BLaER1 (cell line): Measurements from ENCODE around the gene ANAPC5.
"Not testable (repeated sequence)": the region's sequence is repeated elsewhere in the genome, so short reads cannot be mapped to it uniquely, and the experiment has no call there.

Source experiments
- H3K27ac ChIP-seq: shearing (Covaris generic); formaldehyde crosslinking; 2 replicates; pipeline ENCODE4 v1.8.1; 2022
- H3K27me3 ChIP-seq: shearing (Covaris generic); formaldehyde crosslinking; 2 replicates; pipeline ENCODE4 v1.8.1; 2022
- H3K36me3 ChIP-seq: shearing (Covaris generic); formaldehyde crosslinking; 2 replicates; pipeline ENCODE4 v1.8.1; 2022
- H3K4me1 ChIP-seq: shearing (Covaris generic); formaldehyde crosslinking; 2 replicates; pipeline ENCODE4 v1.8.1; 2022
- H3K4me2 ChIP-seq: shearing (Covaris generic); formaldehyde crosslinking; 2 replicates; pipeline ENCODE4 v1.8.1; 2022
- H3K4me3 ChIP-seq: shearing (Covaris generic); formaldehyde crosslinking; 2 replicates; pipeline ENCODE4 v1.8.1; 2022
- H3K9ac ChIP-seq: shearing (Covaris generic); formaldehyde crosslinking; 2 replicates; pipeline ENCODE4 v1.8.1; 2022
- H3K9me3 ChIP-seq: shearing (Covaris generic); formaldehyde crosslinking; 2 replicates; pipeline ENCODE4 v1.8.1; 2022
- H4K20me1 ChIP-seq: shearing (Covaris generic); formaldehyde crosslinking; 2 replicates; pipeline ENCODE4 v1.8.1; 2022
- Cebpa-rat ChIP-seq: shearing (Covaris generic); IDR thresholded peaks from 2 replicates; pipeline ENCODE4 v1.8.1; 2022

ANAPC5 gene

GRCh38 chr12:121388421-121388981 is 36.3 kb upstream of the ANAPC5 start:
- H3K9me3 ChIP-seq = no peaks in the 10 kb centered on the region
- H3K4me3 ChIP-seq = no peak overlapping the region
- H3K27me3 ChIP-seq = no peaks in the 10 kb centered on the region
- no peak overlapping the region for H3K4me2 ChIP-seq
- no peaks in the 10 kb centered on the region for H3K4me1 ChIP-seq
- no peak for TF ChIP-seq Cebpa-rat
- no peaks in the 10 kb centered on the region for H4K20me1 ChIP-seq
- no peaks in the 10 kb centered on the region for H3K36me3 ChIP-seq
- no peak overlapping the region for H3K9ac ChIP-seq
- no peak overlapping the region for H3K27ac ChIP-seq

GRCh38 chr12:121384891-121385290 is 32.7 kb upstream of the ANAPC5 start:
- not testable (repeated sequence) for H3K4me2 ChIP-seq, H3K9me3 ChIP-seq, H4K20me1 ChIP-seq, H3K9ac ChIP-seq, H3K27me3 ChIP-seq, H3K36me3 ChIP-seq, H3K27ac ChIP-seq, H3K4me3 ChIP-seq, H3K4me1 ChIP-seq

DNA sequence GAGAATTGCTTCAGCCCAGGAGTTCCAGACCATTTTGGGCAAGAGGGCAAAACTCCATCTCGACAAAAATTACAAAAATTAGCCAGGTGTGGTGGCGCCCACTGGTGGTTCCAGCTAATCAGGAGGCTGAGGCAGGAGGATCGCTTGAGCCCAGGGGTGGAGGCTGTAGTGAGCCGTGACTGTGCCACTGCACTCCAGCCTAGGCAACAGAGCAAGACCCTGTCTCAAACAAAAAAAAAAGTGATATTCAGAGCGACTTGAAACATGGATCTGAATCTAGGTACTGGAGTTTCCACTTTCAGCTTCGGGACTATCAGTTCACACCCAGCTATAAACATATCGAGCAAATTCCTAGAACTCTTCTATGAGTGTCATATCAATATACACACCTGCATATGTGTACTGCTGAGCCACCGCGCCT is 31.4 kb upstream of the ANAPC5 start:
- H3K9ac ChIP-seq = no peak overlapping the region
- H3K27ac ChIP-seq = no peak overlapping the region
- H3K27me3 ChIP-seq = no peaks in the 10 kb centered on the region
- no peak overlapping the region for H3K4me2 ChIP-seq
- H3K4me3 ChIP-seq = no peak overlapping the region
- no peak for TF ChIP-seq Cebpa-rat
- no peaks in the 10 kb centered on the region for H4K20me1 ChIP-seq
- H3K9me3 ChIP-seq = no peaks in the 10 kb centered on the region
- H3K36me3 ChIP-seq = no peaks in the 10 kb centered on the region
- no peaks in the 10 kb centered on the region for H3K4me1 ChIP-seq

GRCh38 chr12:121379945-121380344 is 27.7 kb upstream of the ANAPC5 start:
- H3K27me3 ChIP-seq = no peaks in the 10 kb centered on the region
- H3K9me3 ChIP-seq = peaks cover 5% of the 10 kb centered on the region; the same call in 1 of the 2 replicates
- H3K4me3 ChIP-seq = no peak overlapping the region
- no peaks in the 10 kb centered on the region for H3K4me1 ChIP-seq
- H3K36me3 ChIP-seq = no peaks in the 10 kb centered on the region
- no peak for TF ChIP-seq Cebpa-rat
- no peak overlapping the region for H3K9ac ChIP-seq
- H4K20me1 ChIP-seq = no peaks in the 10 kb centered on the region
- H3K27ac ChIP-seq = no peak overlapping the region
- no peak overlapping the region for H3K4me2 ChIP-seq

DNA sequence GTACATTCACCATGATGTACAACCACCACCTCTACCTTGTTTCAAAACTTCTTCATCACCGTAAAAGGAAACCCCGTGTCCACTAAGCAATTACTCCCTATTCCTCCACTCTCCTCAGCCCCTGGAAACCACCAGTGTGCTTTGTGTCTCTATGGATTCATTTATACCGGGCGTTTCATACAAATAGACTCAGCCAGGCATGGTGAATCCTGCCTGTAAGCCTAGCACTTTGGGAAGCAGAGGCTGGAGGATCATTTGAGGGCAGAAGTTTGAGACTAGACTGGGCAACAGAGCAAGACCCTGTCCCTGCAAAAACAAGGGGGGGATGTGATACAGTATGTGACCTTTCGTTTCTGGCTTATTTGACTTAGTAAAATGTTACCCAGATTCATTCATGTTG is 26.5 kb upstream of the ANAPC5 start:
- Histone ChIP-seq H3K27me3 (no peaks in the 10 kb centered on the region), H3K4me3 (no peak overlapping the region), H3K9me3 (peaks cover 7% of the 10 kb centered on the region; the same call in 1 of the 2 replicates), H4K20me1 (no peaks in the 10 kb centered on the region), H3K4me1 (no peaks in the 10 kb centered on the region), H3K36me3 (no peaks in the 10 kb centered on the region), H3K27ac (no peak overlapping the region), H3K4me2 (no peak overlapping the region), H3K9ac (no peak overlapping the region)
- no peak for TF ChIP-seq Cebpa-rat

DNA sequence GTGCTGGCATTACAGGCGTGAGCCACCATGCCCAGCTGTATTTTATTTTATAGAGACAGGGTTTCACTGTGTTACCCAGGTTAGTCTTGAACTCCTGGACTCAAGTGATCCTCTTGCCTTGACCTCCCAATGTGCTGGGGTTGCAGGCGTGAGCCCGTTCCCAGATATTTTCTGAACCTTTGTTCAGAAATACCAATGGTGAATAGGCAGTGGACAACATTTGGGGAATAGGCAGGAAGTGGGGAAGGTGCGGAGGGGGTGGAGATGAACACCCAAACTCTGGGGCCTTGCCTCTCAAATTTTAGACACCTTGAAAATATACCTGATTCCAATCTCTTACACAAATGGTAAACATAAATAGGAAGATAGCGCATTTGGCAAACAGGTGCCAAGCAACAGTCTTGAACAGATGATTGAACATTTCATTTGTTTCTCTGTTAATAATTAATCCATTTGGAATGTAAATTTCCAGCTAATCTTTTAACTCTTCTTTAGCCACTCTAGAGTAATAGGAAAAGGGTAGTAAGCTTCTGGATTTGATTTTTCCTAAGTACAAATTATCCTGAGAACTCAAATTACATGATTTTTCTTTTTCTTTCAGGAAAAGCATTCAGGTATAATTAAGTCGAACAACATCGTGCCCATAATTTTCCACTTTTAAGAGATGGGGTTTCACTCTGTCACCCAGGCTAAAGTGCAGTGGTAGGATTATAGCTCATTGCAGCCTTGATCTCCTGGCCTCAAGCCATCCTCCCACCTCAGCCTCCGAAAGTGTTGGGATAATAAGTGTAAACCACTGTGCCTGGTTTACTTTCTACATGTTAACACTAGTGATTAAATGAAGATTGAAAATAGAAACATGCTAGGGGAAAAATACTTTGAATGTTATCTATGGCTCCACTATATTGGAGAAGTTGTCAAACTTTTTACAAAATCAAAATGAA is 24.8 kb upstream of the ANAPC5 start:
- Histone ChIP-seq H3K4me1 (no peaks in the 10 kb centered on the region), H3K9me3 (peaks cover 7% of the 10 kb centered on the region; the same call in 1 of the 2 replicates), H3K36me3 (no peaks in the 10 kb centered on the region), H3K27ac (no peak overlapping the region), H4K20me1 (no peaks in the 10 kb centered on the region), H3K9ac (no peak overlapping the region), H3K4me2 (no peak overlapping the region), H3K4me3 (no peak overlapping the region), H3K27me3 (no peaks in the 10 kb centered on the region)
- TF ChIP-seq Cebpa-rat = no peak

DNA sequence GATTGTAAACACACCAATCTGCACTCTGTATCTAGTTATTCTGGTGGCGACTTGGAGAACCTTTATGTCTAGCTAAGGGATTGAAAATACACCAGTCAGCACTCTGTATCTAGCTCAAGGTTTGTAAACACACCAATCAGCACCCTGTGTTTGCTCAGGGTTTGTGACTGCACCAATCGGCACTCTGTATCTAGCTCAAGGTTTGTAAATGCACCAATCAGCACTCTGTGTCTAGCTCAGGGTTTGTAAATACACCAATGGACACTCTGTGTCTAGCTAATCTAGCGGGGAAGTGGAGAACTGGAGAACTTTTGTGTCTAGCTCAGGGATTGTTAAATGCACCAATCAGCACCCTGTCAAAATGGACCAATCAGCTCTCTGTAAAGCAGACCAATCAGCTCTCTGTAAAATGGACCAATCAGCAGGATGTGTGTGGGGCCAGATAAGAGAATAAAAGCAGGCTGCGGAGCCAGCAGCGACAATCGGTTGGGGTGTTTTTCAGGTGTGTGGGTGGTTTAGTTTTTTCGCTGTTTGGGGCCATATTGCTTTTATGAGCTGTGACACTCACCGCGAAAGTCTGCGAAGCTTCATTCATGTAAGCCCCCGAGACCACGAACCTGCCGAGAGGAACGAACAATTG is 22.9 kb upstream of the ANAPC5 start:
- not testable (repeated sequence) for H3K4me1 ChIP-seq, H3K27ac ChIP-seq, H4K20me1 ChIP-seq, H3K27me3 ChIP-seq, H3K36me3 ChIP-seq, H3K4me3 ChIP-seq, H3K9me3 ChIP-seq, H3K9ac ChIP-seq, H3K4me2 ChIP-seq

- not testable (repeated sequence) for H3K9ac ChIP-seq, H3K4me1 ChIP-seq, H3K4me3 ChIP-seq, H3K4me2 ChIP-seq, H3K27ac ChIP-seq, H3K9me3 ChIP-seq, H3K27me3 ChIP-seq, H3K36me3 ChIP-seq, H4K20me1 ChIP-seq
These were observed 22.1 kb upstream of the ANAPC5 start for GRCh38 chr12:121374336-121374735.

- H3K9ac ChIP-seq = no peak overlapping the region
- no peak overlapping the region for H3K27ac ChIP-seq
- no peaks in the 10 kb centered on the region for H4K20me1 ChIP-seq
- no peak for TF ChIP-seq Cebpa-rat
- H3K4me2 ChIP-seq = no peak overlapping the region
- no peaks in the 10 kb centered on the region for H3K36me3 ChIP-seq
- H3K4me1 ChIP-seq = no peaks in the 10 kb centered on the region
- H3K4me3 ChIP-seq = no peak overlapping the region
- no peaks in the 10 kb centered on the region for H3K27me3 ChIP-seq
- peaks cover 7% of the 10 kb centered on the region; the same call in 1 of the 2 replicates for H3K9me3 ChIP-seq
These were observed 21.5 kb upstream of the ANAPC5 start for GRCh38 chr12:121373755-121374154.

- Histone ChIP-seq H3K27ac (no peak overlapping the region), H3K4me2 (no peak overlapping the region), H3K36me3 (no peaks in the 10 kb centered on the region), H4K20me1 (no peaks in the 10 kb centered on the region), H3K4me3 (no peak overlapping the region), H3K4me1 (no peaks in the 10 kb centered on the region), H3K27me3 (no peaks in the 10 kb centered on the region), H3K9ac (no peak overlapping the region), H3K9me3 (peaks cover 7% of the 10 kb centered on the region; the same call in 1 of the 2 replicates)
- no peak for TF ChIP-seq Cebpa-rat
These were observed 19.2 kb upstream of the ANAPC5 start for GRCh38 chr12:121371404-121371803.
